Hair follicular keratinocyte (primary cell): Measurements from ENCODE around the gene RAB31. TPM values are rescaled to one million over a fixed set of nuclear protein-coding genes. Genes with fewer than 3 reads are reported as not detected.

Source experiments
- total RNA-seq: library from RNA; depleted of rRNA; stranded (reverse); fragments of >200 nt; gene quantifications from 2 replicates; pipeline ENCODE4 v1.2.3, GENCODE V29; 2015

RAB31 gene
- total RNA-seq = 25.5 and 30.4 TPM in 2 replicates

GRCh38 chr18:9708057-9708433 is at the start of gene RAB31:
RAB31 (plus strand) TSS chr18:9708301; CDS start chr18:9708406, 105 bp downstream.

GRCh38 chr18:9885170-9886004 is 177.3 kb downstream of the RAB31 start, which contains the start of gene TXNDC2:
TXNDC2 (plus strand) TSS chr18:9885973; CDS start chr18:9886681, 708 bp downstream.

Other genes starting within 250 kb of the RAB31 start
- 64.2 and 67.2 TPM in 2 replicates for gene RALBP1, start 232.8 kb upstream of the RAB31 start, total RNA-seq
- gene PPP4R1, start 93.7 kb upstream of the RAB31 start, total RNA-seq = 111 and 115 TPM in 2 replicates
- gene TXNDC2, start 177.7 kb downstream of the RAB31 start, total RNA-seq = 0.34 TPM in 1 of 2 replicates, not detected in the other
- gene VAPA, start 205.7 kb downstream of the RAB31 start, total RNA-seq = 191 and 196 TPM in 2 replicates